GM18951 (cell line): Measurements from ENCODE around the gene CCND1.

Source experiments
- POLR2A ChIP-seq: IDR thresholded peaks from 4 replicates; pipeline ENCODE4 v1.6.1; 2011; ENCODE audit warnings: mild to moderate bottlenecking; ENCODE audit not compliant: insufficient read length, insufficient read depth; ENCODE audit errors: extremely low read depth
- in situ Hi-C: fragments of 300-500 bp; cut with MboI; formaldehyde crosslinking; loops from one replicate; pipeline ENCODE4 v1.12.0; 2022; ENCODE audit warnings: low sequenced_read_pairs, mixed read lengths, inconsistent platforms; ENCODE audit not compliant: unreplicated experiment

The CCND1 gene

GRCh38 chr11:69625476-69625875, 15.5 kb upstream of the CCND1 start:
- TF ChIP-seq POLR2A: no peak
- in situ Hi-C loops: loop anchor here (25.0 kb wide), 1 partner anchor 338 kb away; the partner anchor contains the start of gene MYEOV

- TF ChIP-seq POLR2A: no peak
- in situ Hi-C loops: loop anchor here (25.0 kb wide), 1 partner anchor 340 kb away; the partner anchor contains the start of gene MYEOV
These were observed 13.4 kb upstream of the CCND1 start for GRCh38 chr11:69627551-69627950.

GRCh38 chr11:69630017-69630416, 10.9 kb upstream of the CCND1 start:
- in situ Hi-C loops: loop anchor here (25.0 kb wide), 1 partner anchor 343 kb away; the partner anchor contains the start of gene MYEOV
- TF ChIP-seq POLR2A: no peak

GRCh38 chr11:69630424-69630823, 10.5 kb upstream of the CCND1 start:
- in situ Hi-C loops: loop anchor here (25.0 kb wide), 1 partner anchor 343 kb away; the partner anchor contains the start of gene MYEOV
- no peak for TF ChIP-seq POLR2A

- no peak for TF ChIP-seq POLR2A
- in situ Hi-C loops: loop anchor here (25.0 kb wide), 1 partner anchor 346 kb away; the partner anchor contains the start of gene MYEOV
These were observed 8.1 kb upstream of the CCND1 start for GRCh38 chr11:69632900-69633299.

- TF ChIP-seq POLR2A: no peak
- in situ Hi-C loops: loop anchor here (25.0 kb wide), 1 partner anchor 347 kb away; the partner anchor contains the start of gene MYEOV
These were observed 6.9 kb upstream of the CCND1 start for GRCh38 chr11:69634069-69634468.

- no peak for TF ChIP-seq POLR2A
- in situ Hi-C loops: loop anchor here (25.0 kb wide), 1 partner anchor 347 kb away; the partner anchor contains the start of gene MYEOV
These were observed 6.4 kb upstream of the CCND1 start for GRCh38 chr11:69634590-69634989.

GRCh38 chr11:69635195-69635594, 5.8 kb upstream of the CCND1 start:
- TF ChIP-seq POLR2A: no peak
- in situ Hi-C loops: loop anchor here (25.0 kb wide), 1 partner anchor 348 kb away; the partner anchor contains the start of gene MYEOV

GRCh38 chr11:69635804-69636511, 5.0 kb upstream of the CCND1 start:
- in situ Hi-C loops: loop anchor here (25.0 kb wide), 1 partner anchor 349 kb away; the partner anchor contains the start of gene MYEOV
- no peak for TF ChIP-seq POLR2A

GRCh38 chr11:69636512-69637197, 4.3 kb upstream of the CCND1 start:
- TF ChIP-seq POLR2A: no peak
- in situ Hi-C loops: loop anchor here (25.0 kb wide), 1 partner anchor 349 kb away; the partner anchor contains the start of gene MYEOV

GRCh38 chr11:69637198-69637940, 3.6 kb upstream of the CCND1 start:
- in situ Hi-C loops: loop anchor here (25.0 kb wide), 1 partner anchor 350 kb away; the partner anchor contains the start of gene MYEOV
- no peak for TF ChIP-seq POLR2A

GRCh38 chr11:69637941-69638871, 2.8 kb upstream of the CCND1 start:
- no peak for TF ChIP-seq POLR2A
- in situ Hi-C loops: loop anchor here (25.0 kb wide), 1 partner anchor 351 kb away; the partner anchor contains the start of gene MYEOV
